ENCODE data around the gene NHERF2. TPM values are rescaled to one million over a fixed set of nuclear protein-coding genes. Genes with fewer than 3 reads are reported as not detected.

The NHERF2 gene
- total and polyA plus RNA-seq, 2 of the 4 experiments (the other 2 are of a cell fraction) = 18.6 to 77.8 TPM

DNA sequence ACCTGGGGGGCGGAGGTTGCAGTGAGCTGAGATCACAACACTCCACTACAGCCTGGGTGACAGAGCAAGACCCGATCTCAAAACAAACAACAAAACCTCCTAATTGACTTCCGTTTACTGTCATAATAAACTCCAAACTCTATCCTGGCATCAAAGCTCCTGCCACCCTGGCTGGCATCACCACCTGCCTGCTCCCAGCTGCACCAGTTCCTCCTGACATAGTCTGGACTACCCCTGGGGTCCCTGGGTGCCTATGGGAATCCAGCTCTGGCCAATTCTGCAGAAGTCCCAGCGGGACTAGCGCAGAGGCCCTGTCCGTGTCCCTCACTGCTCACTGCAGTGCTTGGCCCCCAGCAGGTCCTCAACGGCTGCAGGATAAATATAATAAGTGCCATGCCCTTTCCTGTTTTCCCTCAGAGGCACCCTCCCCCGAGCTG, 20.2 kb downstream of the NHERF2 start:
- Histone ChIP-seq H4K91ac (ENCODE audit: insufficient read depth, low read depth, low read length) (peak overlapping the region; percentile 63), H3K14ac (replicated peaks; ENCODE audit: low read depth, low read length) (peak overlapping the region; percentile 10), H3K56ac (ENCODE audit: extremely low read depth, insufficient read depth, low read length) (peak overlapping the region; percentile 28; the same call in 1 of the 2 replicates), H3K9ac (ENCODE audit: low read depth, low read length) (peak overlapping the region; percentile 33), H3K27ac (ENCODE audit: insufficient read depth, low read length) (peak overlapping the region; percentile 33), H2BK5ac (ENCODE audit: low read depth, low read length, poor library complexity, severe bottlenecking) (peak overlapping the region; percentile 60), H4K5ac (ENCODE audit: low read depth, low read length) (peak overlapping the region; percentile 31; the same call in 1 of the 2 replicates), H2AK5ac (ENCODE audit: low read depth, low read length) (peak overlapping the region; percentile 58), H2BK20ac (ENCODE audit: low read depth, low read length) (no peak overlapping the region), H3K79me1 (ENCODE audit: low read depth in 1 of 2, low read length in 2 of 2) (peaks cover 21 to 51% of the 10 kb centered on the region in 2 experiments), H3K36me3 (ENCODE audit: control insufficient read depth, insufficient read depth, low read length) (peaks cover 16% of the 10 kb centered on the region), H3K9me3 (ENCODE audit: control insufficient read depth, insufficient read depth, low read length) (no peaks in the 10 kb centered on the region), H3K27me3 (ENCODE audit: control insufficient read depth, insufficient read depth, low read length) (no peaks in the 10 kb centered on the region), H4K20me1 (ENCODE audit: insufficient read depth, low read length) (no peaks in the 10 kb centered on the region; the same call in none of the 2 replicates), H2BK120ac (ENCODE audit: low read depth, low read length) (peak overlapping the region; percentile 47; the same call in 1 of the 2 replicates), H4K8ac (ENCODE audit: low read depth in 2 of 2, low read length in 2 of 2) (peak overlapping the region; percentile 15 to 71; a peak in 2 of 4 replicates), H3K23ac (ENCODE audit: low read depth, low read length) (peak overlapping the region; percentile 45; the same call in 1 of the 2 replicates), H3K18ac (ENCODE audit: low read depth, low read length) (no peak overlapping the region), H3K4me1 (ENCODE audit: control insufficient read depth, insufficient read depth, low read length) (peaks cover 13% of the 10 kb centered on the region), H3K9me1 (ENCODE audit: insufficient read depth, low read length) (peaks cover 10% of the 10 kb centered on the region), H2AK9ac (replicated peaks; ENCODE audit: low read depth, low read length, poor library complexity) (peak overlapping the region; percentile 93), H3K4ac (ENCODE audit: low read depth, low read length) (peak overlapping the region; percentile 80), H2BK15ac (ENCODE audit: low read depth, low read length) (no peak overlapping the region), H3K4me3 (ENCODE audit: insufficient read depth, low read depth, low read length) (peak overlapping the region; percentile 67), H3K4me2 (ENCODE audit: low read depth, low read length) (peak overlapping the region; percentile 61), H2AFZ (replicated peaks; ENCODE audit: low read length, poor library complexity) (peak overlapping the region; percentile 93)
- ATAC-seq (ENCODE audit: low read depth) (no peak; the same call in 1 of the 2 replicates), DNase-seq (no peak)
- dilution Hi-C loops (cut with HindIII; ENCODE audit: low sequenced_read_pairs, unreplicated experiment) = no loop called here
- no peak for TF ChIP-seq MAZ (IDR thresholded peaks at IDR 0.05; ENCODE audit: borderline replicate concordance, low read depth, low read length)
- no peak for TF ChIP-seq NFE2L2 (IDR thresholded peaks at IDR 0.05; ENCODE audit: low read depth, low read length)
- TF ChIP-seq, protein P1, sequence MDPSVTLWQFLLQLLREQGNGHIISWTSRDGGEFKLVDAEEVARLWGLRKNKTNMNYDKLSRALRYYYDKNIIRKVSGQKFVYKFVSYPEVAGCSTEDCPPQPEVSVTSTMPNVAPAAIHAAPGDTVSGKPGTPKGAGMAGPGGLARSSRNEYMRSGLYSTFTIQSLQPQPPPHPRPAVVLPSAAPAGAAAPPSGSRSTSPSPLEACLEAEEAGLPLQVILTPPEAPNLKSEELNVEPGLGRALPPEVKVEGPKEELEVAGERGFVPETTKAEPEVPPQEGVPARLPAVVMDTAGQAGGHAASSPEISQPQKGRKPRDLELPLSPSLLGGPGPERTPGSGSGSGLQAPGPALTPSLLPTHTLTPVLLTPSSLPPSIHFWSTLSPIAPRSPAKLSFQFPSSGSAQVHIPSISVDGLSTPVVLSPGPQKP (IDR thresholded peaks at IDR 0.05; ENCODE audit: borderline replicate concordance, low read depth, low read length) = no peak
- TF ChIP-seq MAFK (IDR thresholded peaks at IDR 0.05; ENCODE audit: low read depth, low read length) = no peak
- TF ChIP-seq SMC3 (IDR thresholded peaks at IDR 0.05; ENCODE audit: low read depth, low read length) = no peak
- TF ChIP-seq, protein P2, sequence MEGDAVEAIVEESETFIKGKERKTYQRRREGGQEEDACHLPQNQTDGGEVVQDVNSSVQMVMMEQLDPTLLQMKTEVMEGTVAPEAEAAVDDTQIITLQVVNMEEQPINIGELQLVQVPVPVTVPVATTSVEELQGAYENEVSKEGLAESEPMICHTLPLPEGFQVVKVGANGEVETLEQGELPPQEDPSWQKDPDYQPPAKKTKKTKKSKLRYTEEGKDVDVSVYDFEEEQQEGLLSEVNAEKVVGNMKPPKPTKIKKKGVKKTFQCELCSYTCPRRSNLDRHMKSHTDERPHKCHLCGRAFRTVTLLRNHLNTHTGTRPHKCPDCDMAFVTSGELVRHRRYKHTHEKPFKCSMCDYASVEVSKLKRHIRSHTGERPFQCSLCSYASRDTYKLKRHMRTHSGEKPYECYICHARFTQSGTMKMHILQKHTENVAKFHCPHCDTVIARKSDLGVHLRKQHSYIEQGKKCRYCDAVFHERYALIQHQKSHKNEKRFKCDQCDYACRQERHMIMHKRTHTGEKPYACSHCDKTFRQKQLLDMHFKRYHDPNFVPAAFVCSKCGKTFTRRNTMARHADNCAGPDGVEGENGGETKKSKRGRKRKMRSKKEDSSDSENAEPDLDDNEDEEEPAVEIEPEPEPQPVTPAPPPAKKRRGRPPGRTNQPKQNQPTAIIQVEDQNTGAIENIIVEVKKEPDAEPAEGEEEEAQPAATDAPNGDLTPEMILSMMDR (conservative IDR thresholded peaks at IDR 0.05; ENCODE audit: low read depth, low read length) = 0 out of 2 replicates have a peak, but pooled peaks have one; percentile 9
- TF ChIP-seq CHD1 (IDR thresholded peaks at IDR 0.05; ENCODE audit: low read depth, low read length) = no peak
- intact Hi-C loops (cut with micrococcal nuclease) = loop anchor here (1.0 kb wide), 1 partner anchor 24 kb away; no protein-coding TSS in a partner anchor
- in situ Hi-C loops (cut with MboI; ENCODE audit: low sequenced_read_pairs) = no loop called here
- no TSS peak for BruUV-seq (replicated peaks)
- 12% methylated on average over 5 of the region's 8 CpGs; no CpG with 5 or more reads in 1 of the 2 experiments for WGBS, 2 experiments (ENCODE audit: extremely low coverage in 2 of 2, insufficient read length in 1 of 2)
- ChIA-PET POLR2A (ENCODE audit: unreplicated experiment) (interaction anchor here (0.6 kb wide), 1 partner anchor 82 kb away, joined by 3 read pairs; no protein-coding TSS in a partner anchor), CTCF (interaction anchor here (1.0 kb wide), 1 partner anchor 24 kb away, joined by 4 read pairs; no protein-coding TSS in a partner anchor)
